ENCODE measurements around the gene CTSO.
A peak's percentile ranks its signal among the peaks of the same experiment; 100 is the strongest.

Gene CTSO

GRCh38 chr4:155953151-155954117, at the start of gene CTSO:
Gene CTSO (minus strand): TSS chr4:155953866. CDS start chr4:155953847, 19 bp downstream.
- peak; percentile 5 for DNase-seq

- DNase-seq, result no peak
These were observed 46.8 kb upstream of the CTSO start for GRCh38 chr4:156000491-156000890.

GRCh38 chr4:155999725-156000124, 46.1 kb upstream of the CTSO start:
- DNase-seq, result no peak

- no peak for DNase-seq
These were observed 41.4 kb upstream of the CTSO start for GRCh38 chr4:155995069-155995468.

GRCh38 chr4:155984106-155984797, 30.6 kb upstream of the CTSO start:
- DNase-seq, result no peak

GRCh38 chr4:155982736-155983385, 29.2 kb upstream of the CTSO start:
- DNase-seq, result no peak

GRCh38 chr4:155978810-155979209, 25.1 kb upstream of the CTSO start:
- DNase-seq, result no peak

- DNase-seq, result no peak
These were observed 21.8 kb upstream of the CTSO start for GRCh38 chr4:155975511-155975910.

GRCh38 chr4:155974996-155975395, 21.3 kb upstream of the CTSO start:
- no peak for DNase-seq

GRCh38 chr4:155974476-155974749, 20.7 kb upstream of the CTSO start:
- DNase-seq, result no peak

GRCh38 chr4:155973639-155974475, 20.2 kb upstream of the CTSO start:
- DNase-seq, result no peak

GRCh38 chr4:155972098-155972497, 18.4 kb upstream of the CTSO start:
- no peak for DNase-seq

- no peak for DNase-seq
These were observed 13.2 kb upstream of the CTSO start for GRCh38 chr4:155966731-155967395.

GRCh38 chr4:155966171-155966570, 12.5 kb upstream of the CTSO start:
- DNase-seq, result no peak

GRCh38 chr4:155964016-155964891, 10.6 kb upstream of the CTSO start:
- no peak for DNase-seq

- DNase-seq, result no peak
These were observed 9.1 kb upstream of the CTSO start for GRCh38 chr4:155962767-155963166.

- DNase-seq, result no peak
These were observed 7.9 kb upstream of the CTSO start for GRCh38 chr4:155961575-155961974.

- DNase-seq, result no peak
These were observed 6.9 kb upstream of the CTSO start for GRCh38 chr4:155960522-155960921.

- no peak for DNase-seq
These were observed 5.8 kb upstream of the CTSO start for GRCh38 chr4:155959417-155959816.

GRCh38 chr4:155956461-155956860, 2.8 kb upstream of the CTSO start:
- DNase-seq, result no peak

- DNase-seq, result no peak
These were observed 1.3 kb upstream of the CTSO start for GRCh38 chr4:155954939-155955338.

Data from SHP77 treated with DMSO at 0.1 percent for 48 hours (cell line).